PC-3 (cell line): ENCODE measurements around the gene MOK.

ENCODE experiments used
- EZH2 ChIP-seq: fragments of 300-600 bp; sonication (generic); IDR thresholded peaks from one replicate; pipeline ENCODE4 v1.6.1; 2017; ENCODE audit warnings: antibody characterized with exemption, mild to moderate bottlenecking, low read length; ENCODE audit not compliant: unreplicated experiment
- TF ChIP-seq, protein P1 (sequence below): fragments of 300-600 bp; sonication (generic); conservative IDR thresholded peaks from 2 replicates; pipeline ENCODE4 v1.5.1; 2017; ENCODE audit warnings: antibody characterized with exemption, low read depth, mild to moderate bottlenecking, low read length

GRCh38 chr14:102341566-102341965 is 36.6 kb upstream of the MOK start:
- TF ChIP-seq, protein P1, sequence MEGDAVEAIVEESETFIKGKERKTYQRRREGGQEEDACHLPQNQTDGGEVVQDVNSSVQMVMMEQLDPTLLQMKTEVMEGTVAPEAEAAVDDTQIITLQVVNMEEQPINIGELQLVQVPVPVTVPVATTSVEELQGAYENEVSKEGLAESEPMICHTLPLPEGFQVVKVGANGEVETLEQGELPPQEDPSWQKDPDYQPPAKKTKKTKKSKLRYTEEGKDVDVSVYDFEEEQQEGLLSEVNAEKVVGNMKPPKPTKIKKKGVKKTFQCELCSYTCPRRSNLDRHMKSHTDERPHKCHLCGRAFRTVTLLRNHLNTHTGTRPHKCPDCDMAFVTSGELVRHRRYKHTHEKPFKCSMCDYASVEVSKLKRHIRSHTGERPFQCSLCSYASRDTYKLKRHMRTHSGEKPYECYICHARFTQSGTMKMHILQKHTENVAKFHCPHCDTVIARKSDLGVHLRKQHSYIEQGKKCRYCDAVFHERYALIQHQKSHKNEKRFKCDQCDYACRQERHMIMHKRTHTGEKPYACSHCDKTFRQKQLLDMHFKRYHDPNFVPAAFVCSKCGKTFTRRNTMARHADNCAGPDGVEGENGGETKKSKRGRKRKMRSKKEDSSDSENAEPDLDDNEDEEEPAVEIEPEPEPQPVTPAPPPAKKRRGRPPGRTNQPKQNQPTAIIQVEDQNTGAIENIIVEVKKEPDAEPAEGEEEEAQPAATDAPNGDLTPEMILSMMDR = no peak
- no peak for TF ChIP-seq EZH2
